Peyer's patch (tissue), 4 donors: Measurements from ENCODE around the gene SRGAP1.

Source experiments
- CTCF ChIP-seq, 6 experiments: fragments of 450-650 bp in 4 of 6; fragments of 200-600 bp in 2 of 6; sonication (generic) in 1 of 6; IDR thresholded peaks; one replicate each; pipeline ENCODE4 v1.5.1; 2017 to 2019; ENCODE audit warnings: antibody characterized with exemption in 6 of 6, mild to moderate bottlenecking in 3 of 6, moderate library complexity in 1 of 6
- POLR2A ChIP-seq, 2 donors: fragments of 450-650 bp; IDR thresholded peaks; one replicate each; pipeline ENCODE4 v1.5.1; 2017; ENCODE audit warnings: antibody characterized with exemption in 2 of 2, mild to moderate bottlenecking in 2 of 2, moderate library complexity in 2 of 2

- no peak for TF ChIP-seq POLR2A (IDR thresholded peaks at IDR 0.05)
- no peak for TF ChIP-seq CTCF (IDR thresholded peaks at IDR 0.05)
These were observed 36.3 kb downstream of the SRGAP1 start for GRCh38 chr12:63880742-63881263.
